ENCODE results near the gene UVRAG. TPM values are rescaled to one million over a fixed set of nuclear protein-coding genes. Genes with fewer than 3 reads are reported as not detected.
"Not testable (repeated sequence)": the region's sequence is repeated elsewhere in the genome, so short reads cannot be mapped to it uniquely, and the experiment has no call there.

The UVRAG gene
- total RNA-seq, 1 donor from 2014 or later: 31.0 TPM

GRCh38 chr11:75878933-75879332 is 63.9 kb downstream of the UVRAG start:
- intact Hi-C loops (cut with DNase I): no loop called here

GRCh38 chr11:75879737-75880136 is 64.7 kb downstream of the UVRAG start:
- H3K27ac ChIP-seq: no peak overlapping the region
- H3K27me3 ChIP-seq: no peaks in the 10 kb centered on the region
- DNase-seq (no peak), ATAC-seq (no peak)
- TF ChIP-seq CTCF (IDR thresholded peaks at IDR 0.05): no peak
- H3K9me3 ChIP-seq: no peaks in the 10 kb centered on the region
- H3K4me1 ChIP-seq: no peaks in the 10 kb centered on the region
- H3K36me3 ChIP-seq: peaks cover 6% of the 10 kb centered on the region
- intact Hi-C loops (cut with DNase I): no loop called here
- H3K4me3 ChIP-seq: no peak overlapping the region

More at GRCh38 chr11:75878933-75879332, 63.9 kb downstream of the UVRAG start:
- Histone ChIP-seq H3K27me3 (no peaks in the 10 kb centered on the region), H3K4me1 (no peaks in the 10 kb centered on the region), H3K36me3 (peaks cover 6% of the 10 kb centered on the region), H3K4me3 (no peak overlapping the region), H3K27ac (no peak overlapping the region), H3K9me3 (no peaks in the 10 kb centered on the region)
- no peak for TF ChIP-seq CTCF (IDR thresholded peaks at IDR 0.05)
- no peak for ATAC-seq
- DNase-seq: no peak

GRCh38 chr11:75880343-75880742 is 65.3 kb downstream of the UVRAG start:
- H3K4me3 ChIP-seq; H3K4me1 ChIP-seq; DNase-seq; intact Hi-C loops (cut with DNase I); H3K36me3 ChIP-seq; H3K27ac ChIP-seq; H3K9me3 ChIP-seq; ATAC-seq; H3K27me3 ChIP-seq: not testable (repeated sequence)

GRCh38 chr11:75884321-75884720 is 69.3 kb downstream of the UVRAG start:
- TF ChIP-seq CTCF (IDR thresholded peaks at IDR 0.05): no peak
- H3K27ac ChIP-seq: no peak overlapping the region
- intact Hi-C loops (cut with DNase I): no loop called here
- ATAC-seq (no peak), DNase-seq (no peak)
- no peaks in the 10 kb centered on the region for H3K27me3 ChIP-seq
- H3K4me3 ChIP-seq: no peak overlapping the region
- no peaks in the 10 kb centered on the region for H3K4me1 ChIP-seq
- peaks cover 7% of the 10 kb centered on the region for H3K36me3 ChIP-seq
- no peaks in the 10 kb centered on the region for H3K9me3 ChIP-seq

GRCh38 chr11:75888416-75888815 is 73.4 kb downstream of the UVRAG start:
- Histone ChIP-seq H3K9me3 (no peaks in the 10 kb centered on the region), H3K27ac (no peak overlapping the region), H3K36me3 (peaks cover 13% of the 10 kb centered on the region), H3K4me3 (no peak overlapping the region), H3K27me3 (no peaks in the 10 kb centered on the region), H3K4me1 (peaks cover 5% of the 10 kb centered on the region)
- intact Hi-C loops (cut with DNase I): no loop called here
- ATAC-seq: no peak
- no peak for DNase-seq
- no peak for TF ChIP-seq CTCF (IDR thresholded peaks at IDR 0.05)

- intact Hi-C loops (cut with DNase I): no loop called here
- Histone ChIP-seq H3K4me3 (no peak overlapping the region), H3K27me3 (no peaks in the 10 kb centered on the region), H3K4me1 (peaks cover 5% of the 10 kb centered on the region), H3K36me3 (peaks cover 13% of the 10 kb centered on the region), H3K27ac (peak overlapping the region; percentile 37), H3K9me3 (no peaks in the 10 kb centered on the region)
- no peak for DNase-seq
- no peak for TF ChIP-seq CTCF (IDR thresholded peaks at IDR 0.05)
- ATAC-seq: peak; percentile 84
These were observed 77.1 kb downstream of the UVRAG start for GRCh38 chr11:75891947-75892739.
